HAP-1 (cell line): ENCODE results near the gene LRRN2.

Experiments used
- DNase-seq, 2 experiments: peaks; one replicate each; pipeline ENCODE4 v3.0.0-alpha.2; 2016 to 2020; ENCODE audit warnings: low spot score in 2 of 2
- H3K27me3 ChIP-seq: fragments of 250-450 bp; sonication (Bioruptor Pico); 2 replicates; pipeline ENCODE4 v1.5.1; 2020; ENCODE audit warnings: low read depth, mild to moderate bottlenecking, moderate library complexity
- H3K36me3 ChIP-seq: fragments of 250-450 bp; sonication (Bioruptor Pico); replicated peaks from 2 replicates; pipeline ENCODE4 v1.5.1; 2020; ENCODE audit warnings: mild to moderate bottlenecking
- H3K4me1 ChIP-seq: fragments of 250-450 bp; sonication (Bioruptor Pico); 2 replicates; pipeline ENCODE4 v1.5.1; 2020; ENCODE audit warnings: mild to moderate bottlenecking
- H3K4me3 ChIP-seq: fragments of 250-450 bp; sonication (Bioruptor Pico); 2 replicates; pipeline ENCODE4 v1.5.1; 2020; ENCODE audit warnings: mild to moderate bottlenecking, moderate library complexity
- H3K9me3 ChIP-seq: fragments of 250-450 bp; sonication (Bioruptor Pico); 2 replicates; pipeline ENCODE4 v1.5.1; 2020; ENCODE audit warnings: mild to moderate bottlenecking, moderate library complexity
- in situ Hi-C: fragments of 300-500 bp; cut with MboI; formaldehyde crosslinking; loops from 3 replicates; pipeline ENCODE4 v1.14.3; 2020; ENCODE audit warnings: low sequenced_read_pairs, inconsistent platforms, mixed read lengths

The LRRN2 gene

GRCh38 chr1:204706838-204707509 lies 21.4 kb upstream of the LRRN2 start:
- no peak overlapping the region for H3K4me3 ChIP-seq
- no peak for DNase-seq
- H3K27me3 ChIP-seq, result peaks cover 11% of the 10 kb centered on the region
- peaks cover 4% of the 10 kb centered on the region; the same call in 1 of the 2 replicates for H3K4me1 ChIP-seq
- H3K9me3 ChIP-seq, result no peaks in the 10 kb centered on the region
- in situ Hi-C loops, result no loop called here
- H3K36me3 ChIP-seq, result no peaks in the 10 kb centered on the region

GRCh38 chr1:204705888-204706837 lies 20.6 kb upstream of the LRRN2 start:
- in situ Hi-C loops, result no loop called here
- peaks cover 4% of the 10 kb centered on the region; the same call in 1 of the 2 replicates for H3K4me1 ChIP-seq
- H3K27me3 ChIP-seq, result peaks cover 5% of the 10 kb centered on the region; the same call in 1 of the 2 replicates
- DNase-seq, result no peak
- no peaks in the 10 kb centered on the region for H3K9me3 ChIP-seq
- H3K4me3 ChIP-seq, result no peak overlapping the region
- H3K36me3 ChIP-seq, result no peaks in the 10 kb centered on the region

- H3K9me3 ChIP-seq, result no peaks in the 10 kb centered on the region
- H3K36me3 ChIP-seq, result no peaks in the 10 kb centered on the region
- H3K27me3 ChIP-seq, result peaks cover 5% of the 10 kb centered on the region; the same call in 1 of the 2 replicates
- no peaks in the 10 kb centered on the region for H3K4me1 ChIP-seq
- DNase-seq, result no peak
- in situ Hi-C loops, result no loop called here
- no peak overlapping the region for H3K4me3 ChIP-seq
Measured at GRCh38 chr1:204705493-204705811, 19.9 kb upstream of the LRRN2 start.

GRCh38 chr1:204704794-204705492 lies 19.4 kb upstream of the LRRN2 start:
- no peak for DNase-seq
- H3K9me3 ChIP-seq, result no peaks in the 10 kb centered on the region

GRCh38 chr1:204703826-204704612 lies 18.5 kb upstream of the LRRN2 start:
- H3K4me3 ChIP-seq, result no peak overlapping the region
- no peaks in the 10 kb centered on the region for H3K36me3 ChIP-seq
- DNase-seq, result no peak
- H3K9me3 ChIP-seq, result no peaks in the 10 kb centered on the region
- in situ Hi-C loops, result no loop called here
- H3K4me1 ChIP-seq, result no peaks in the 10 kb centered on the region
- H3K27me3 ChIP-seq, result peaks cover 8% of the 10 kb centered on the region; the same call in 1 of the 2 replicates

More at GRCh38 chr1:204704794-204705492, 19.4 kb upstream of the LRRN2 start:
- Histone ChIP-seq H3K4me3 (no peak overlapping the region), H3K27me3 (peaks cover 8% of the 10 kb centered on the region; the same call in 1 of the 2 replicates), H3K4me1 (no peaks in the 10 kb centered on the region), H3K36me3 (no peaks in the 10 kb centered on the region)
- in situ Hi-C loops, result no loop called here

GRCh38 chr1:204703268-204703664 lies 17.7 kb upstream of the LRRN2 start:
- no peak for DNase-seq
- Histone ChIP-seq H3K4me1 (no peaks in the 10 kb centered on the region), H3K36me3 (no peaks in the 10 kb centered on the region), H3K27me3 (peaks cover 8% of the 10 kb centered on the region; the same call in 1 of the 2 replicates), H3K4me3 (no peak overlapping the region), H3K9me3 (no peaks in the 10 kb centered on the region)
- in situ Hi-C loops, result no loop called here

- Histone ChIP-seq H3K27me3 (peaks cover 8% of the 10 kb centered on the region; the same call in 1 of the 2 replicates), H3K4me3 (no peak overlapping the region), H3K36me3 (no peaks in the 10 kb centered on the region), H3K9me3 (no peaks in the 10 kb centered on the region), H3K4me1 (no peaks in the 10 kb centered on the region)
- in situ Hi-C loops, result no loop called here
- DNase-seq, result no peak
Measured at GRCh38 chr1:204702552-204703267, 17.2 kb upstream of the LRRN2 start.

- Histone ChIP-seq H3K36me3 (no peaks in the 10 kb centered on the region), H3K4me3 (no peak overlapping the region)
Measured at GRCh38 chr1:204701229-204701628, 15.7 kb upstream of the LRRN2 start.

GRCh38 chr1:204697893-204698292 lies 12.4 kb upstream of the LRRN2 start:
- Histone ChIP-seq H3K27me3 (peaks cover 26% of the 10 kb centered on the region), H3K4me1 (no peaks in the 10 kb centered on the region), H3K9me3 (no peaks in the 10 kb centered on the region), H3K36me3 (no peaks in the 10 kb centered on the region), H3K4me3 (no peak overlapping the region)
- in situ Hi-C loops, result no loop called here
- no peak for DNase-seq

More at GRCh38 chr1:204701229-204701628, 15.7 kb upstream of the LRRN2 start:
- no peak for DNase-seq
- Histone ChIP-seq H3K4me1 (no peaks in the 10 kb centered on the region), H3K9me3 (no peaks in the 10 kb centered on the region), H3K27me3 (peaks cover 6% of the 10 kb centered on the region)
- in situ Hi-C loops, result no loop called here

- H3K36me3 ChIP-seq, result no peaks in the 10 kb centered on the region
- in situ Hi-C loops, result no loop called here
- DNase-seq, result no peak
- no peaks in the 10 kb centered on the region for H3K9me3 ChIP-seq
- H3K27me3 ChIP-seq, result peaks cover 27% of the 10 kb centered on the region
- no peaks in the 10 kb centered on the region for H3K4me1 ChIP-seq
- H3K4me3 ChIP-seq, result no peak overlapping the region
Measured at GRCh38 chr1:204696606-204697005, 11.1 kb upstream of the LRRN2 start.

GRCh38 chr1:204695692-204696091 lies 10.2 kb upstream of the LRRN2 start:
- in situ Hi-C loops, result no loop called here

GRCh38 chr1:204694145-204694544 lies 8.6 kb upstream of the LRRN2 start:
- H3K4me3 ChIP-seq, result no peak overlapping the region
- no peak for DNase-seq
- in situ Hi-C loops, result no loop called here
- no peaks in the 10 kb centered on the region for H3K9me3 ChIP-seq
- H3K27me3 ChIP-seq, result peaks cover 25% of the 10 kb centered on the region
- no peaks in the 10 kb centered on the region for H3K4me1 ChIP-seq
- no peaks in the 10 kb centered on the region for H3K36me3 ChIP-seq

More at GRCh38 chr1:204695692-204696091, 10.2 kb upstream of the LRRN2 start:
- Histone ChIP-seq H3K36me3 (no peaks in the 10 kb centered on the region), H3K4me1 (no peaks in the 10 kb centered on the region), H3K9me3 (no peaks in the 10 kb centered on the region), H3K4me3 (no peak overlapping the region), H3K27me3 (peaks cover 28% of the 10 kb centered on the region)
- no peak for DNase-seq
